H1 (cell line): Measurements from ENCODE around the gene CUX1. TPM values are rescaled to one million over a fixed set of nuclear protein-coding genes. Genes with fewer than 3 reads are reported as not detected.

Source experiments
- CTCF ChIA-PET: fragments of 300-600 bp; sonication (Branson Sonifier 250); formaldehyde crosslinking; loops from one replicate; lab custom pipeline; 2021; ENCODE audit not compliant: partially characterized antibody; lab: Charles Lee
- POLR2A ChIA-PET: fragments of 300-600 bp; sonication (Branson Sonifier 250); formaldehyde crosslinking; loops from one replicate; lab custom pipeline; 2021; ENCODE audit warnings: inconsistent platforms; ENCODE audit not compliant: partially characterized antibody; lab: Charles Lee
- DNase-seq, 2 experiments: peaks; one replicate each; pipeline versions ENCODE4 v3.0.0 to v3.0.0-alpha.2; 2010 to 2022; ENCODE audit warnings: low spot score in 2 of 2, low read depth in 1 of 2, mixed read lengths in 1 of 2
- FAIRE-seq: peaks from 2 replicates; lab custom pipeline; 2011; peaks lifted over from hg19 to GRCh38; lab: Jason Lieb, UNC
- H2AFZ ChIP-seq: 2 replicates; pipeline ENCODE4 v1.8.1; 2012; ENCODE audit warnings: low read length, inconsistent platforms
- H2AK5ac ChIP-seq: 2 replicates; pipeline ENCODE4 v1.6.1; 2013; ENCODE audit warnings: low read depth, low read length
- H2BK120ac ChIP-seq: replicated peaks from 2 replicates; pipeline ENCODE3; 2013; ENCODE audit warnings: low read depth, low read length, inconsistent platforms
- H2BK12ac ChIP-seq: 2 replicates; pipeline ENCODE4 v1.6.1; 2013; ENCODE audit warnings: low read depth, low read length
- H2BK15ac ChIP-seq: 2 replicates; pipeline ENCODE4 v1.6.1; 2013; ENCODE audit warnings: low read length
- H2BK20ac ChIP-seq: 2 replicates; pipeline ENCODE4 v1.6.1; 2013; ENCODE audit warnings: low read length
- H2BK5ac ChIP-seq: 2 replicates; pipeline ENCODE4 v1.6.1; 2013; ENCODE audit warnings: low read depth, low read length
- H3K14ac ChIP-seq: 2 replicates; pipeline ENCODE4 v1.6.1; 2013; ENCODE audit warnings: inconsistent platforms; ENCODE audit not compliant: insufficient read length
- H3K18ac ChIP-seq: 2 replicates; pipeline ENCODE4 v1.6.1; 2013; ENCODE audit warnings: low read length; ENCODE audit errors: extremely low read depth
- H3K23ac ChIP-seq: 2 replicates; pipeline ENCODE4 v1.6.1; 2013; ENCODE audit warnings: inconsistent platforms; ENCODE audit not compliant: insufficient read length
- H3K23me2 ChIP-seq: 2 replicates; pipeline ENCODE4 v1.6.1; 2013; ENCODE audit warnings: low read depth, low read length
- H3K27ac ChIP-seq: 2 replicates; pipeline ENCODE4 v1.6.1; 2011; ENCODE audit warnings: low read depth, low read length, inconsistent platforms
- H3K27me3 ChIP-seq, 4 experiments: replicated peaks in 1 of 4; 1 replicate in 1 of 4; 2 replicates in 3 of 4; pipeline versions ENCODE4 v1.6.1 to v1.8.1; 2011 to 2013; ENCODE audit warnings: low read length in 3 of 4, mild to moderate bottlenecking in 3 of 4, inconsistent platforms in 2 of 4, mixed read lengths in 2 of 4, moderate library complexity in 1 of 4; ENCODE audit not compliant: control insufficient read depth in 3 of 4, insufficient read depth in 3 of 4; ENCODE audit errors: extremely low read depth in 1 of 4
- H3K36me3 ChIP-seq, 4 experiments: 2 replicates each; pipeline versions ENCODE4 v1.6.1 to v1.8.1; 2011 to 2013; ENCODE audit warnings: mild to moderate bottlenecking in 4 of 4, low read length in 3 of 4, moderate library complexity in 2 of 4, control low read depth in 1 of 4, inconsistent platforms in 1 of 4; ENCODE audit not compliant: insufficient read depth in 4 of 4, control insufficient read depth in 2 of 4
- H3K4ac ChIP-seq: replicated peaks from 2 replicates; pipeline ENCODE3; 2013; ENCODE audit warnings: low read length, low read depth, mixed read lengths, inconsistent platforms; ENCODE audit not compliant: insufficient read length
- H3K4me1 ChIP-seq, 4 experiments: replicated peaks in 1 of 4; 1 replicate in 1 of 4; 2 replicates in 3 of 4; pipeline versions ENCODE4 v1.6.1 to v1.8.1; 2011 to 2013; ENCODE audit warnings: low read length in 3 of 4, inconsistent platforms in 2 of 4, mixed read lengths in 1 of 4; ENCODE audit not compliant: insufficient read depth in 4 of 4, control insufficient read depth in 3 of 4
- H3K4me2 ChIP-seq, 2 experiments: 2 replicates each; pipeline versions ENCODE4 v1.6.1 to v1.8.1; 2011 to 2013; ENCODE audit warnings: low read depth in 2 of 2, low read length in 2 of 2, control low read depth in 1 of 2, inconsistent platforms in 1 of 2, mild to moderate bottlenecking in 1 of 2; ENCODE audit not compliant: insufficient read depth in 1 of 2
- H3K4me3 ChIP-seq, 4 experiments: fragments of 200-600, 300-600 bp in 1 of 4; sonication (generic), shearing (Covaris generic), sonication (Bioruptor Twin) in 1 of 4; 2 replicates each; pipeline versions ENCODE4 v1.5.1 to v1.8.1; 2011 to 2016; ENCODE audit warnings: low read length in 4 of 4, low read depth in 3 of 4, control low read depth in 2 of 4, inconsistent platforms in 2 of 4, mild to moderate bottlenecking in 2 of 4, mixed read lengths in 1 of 4, moderate library complexity in 1 of 4; ENCODE audit not compliant: insufficient read depth in 2 of 4; ENCODE audit errors: extremely low read depth in 1 of 4
- H3K56ac ChIP-seq: replicated peaks from 2 replicates; pipeline ENCODE3; 2013; ENCODE audit warnings: low read depth, mild to moderate bottlenecking, mixed read lengths, low read length, inconsistent platforms; ENCODE audit not compliant: insufficient read length
- H3K79me1 ChIP-seq: 2 replicates; pipeline ENCODE4 v1.6.1; 2013; ENCODE audit warnings: low read depth, low read length, control low read depth
- H3K79me2 ChIP-seq, 2 experiments: 2 replicates each; pipeline versions ENCODE4 v1.6.1 to v1.8.1; 2012 to 2013; ENCODE audit warnings: low read length in 2 of 2, mild to moderate bottlenecking in 2 of 2, inconsistent platforms in 1 of 2; ENCODE audit not compliant: insufficient read depth in 2 of 2, control insufficient read depth in 1 of 2
- H3K9ac ChIP-seq, 4 experiments: replicated peaks in 1 of 4; 1 replicate in 1 of 4; 2 replicates in 3 of 4; pipeline versions ENCODE4 v1.6.1 to v1.8.1; 2011 to 2013; ENCODE audit warnings: low read depth in 3 of 4, low read length in 3 of 4, control low read depth in 2 of 4, mild to moderate bottlenecking in 2 of 4, moderate library complexity in 2 of 4, inconsistent platforms in 1 of 4; ENCODE audit errors: extremely low read depth in 1 of 4
- H3K9me3 ChIP-seq, 2 experiments: 2 replicates each; pipeline versions ENCODE4 v1.6.1 to v1.8.1; 2012 to 2013; ENCODE audit warnings: mild to moderate bottlenecking in 2 of 2, moderate library complexity in 2 of 2, control low read depth in 1 of 2, inconsistent platforms in 1 of 2, low read depth in 1 of 2, low read length in 1 of 2, mixed read lengths in 1 of 2; ENCODE audit not compliant: insufficient read depth in 2 of 2
- H4K20me1 ChIP-seq, 2 experiments: replicated peaks in 1 of 2; 2 replicates each; pipeline versions ENCODE3 to v1.8.1; 2011 to 2013; ENCODE audit warnings: inconsistent platforms in 2 of 2, low read length in 2 of 2, mild to moderate bottlenecking in 1 of 2; ENCODE audit not compliant: insufficient read depth in 2 of 2, control insufficient read depth in 1 of 2
- H4K5ac ChIP-seq: 2 replicates; pipeline ENCODE4 v1.6.1; 2013; ENCODE audit warnings: low read length, low read depth, mixed read lengths, inconsistent platforms; ENCODE audit not compliant: insufficient read length
- H4K8ac ChIP-seq: 2 replicates; pipeline ENCODE4 v1.8.0; 2013; ENCODE audit warnings: mild to moderate bottlenecking, moderate library complexity, low read length, inconsistent platforms; ENCODE audit not compliant: insufficient read depth; ENCODE audit errors: extremely low read depth
- H4K91ac ChIP-seq: replicated peaks from 2 replicates; pipeline ENCODE3; 2013; ENCODE audit warnings: low read length, mixed read lengths, inconsistent platforms; ENCODE audit not compliant: insufficient read length
- HDAC2 ChIP-seq, 2 experiments: fragments of 300-600 bp in 1 of 2; sonication (generic) in 1 of 2; IDR thresholded peaks; 2 replicates each; pipeline ENCODE4 v1.6.1; 2011 to 2012; ENCODE audit warnings: low read depth in 2 of 2, low read length in 2 of 2, mild to moderate bottlenecking in 2 of 2, moderate library complexity in 2 of 2, borderline replicate concordance in 1 of 2, inconsistent platforms in 1 of 2
- RAD21 ChIP-seq, 2 experiments: IDR thresholded peaks in 1 of 2; conservative IDR thresholded peaks in 1 of 2; 2 replicates each; pipeline ENCODE4 v1.6.1; 2011; ENCODE audit warnings: low read depth in 2 of 2, low read length in 2 of 2, improper control_type of control experiment in 1 of 2, inconsistent platforms in 1 of 2, mild to moderate bottlenecking in 1 of 2, moderate library complexity in 1 of 2
- SIRT6 ChIP-seq: IDR thresholded peaks from one replicate; pipeline ENCODE4 v1.7.1; 2012; ENCODE audit warnings: low read length, inconsistent platforms
- WGBS, 2 experiments: shearing (Covaris generic) in 1 of 2; methylation state at CpG; one replicate each; pipeline versions ENCODE4 v1.1.6 to v1.1.7; 2013 to 2015; ENCODE audit warnings: low lambda C conversion rate in 2 of 2, mixed read lengths in 2 of 2, inconsistent platforms in 1 of 2, low coverage in 1 of 2, missing lambda C conversion rate in 1 of 2; ENCODE audit not compliant: insufficient replicate concordance in 2 of 2, insufficient coverage in 1 of 2, insufficient read length in 1 of 2; ENCODE audit errors: extremely low coverage in 1 of 2, missing lambda C conversion rate in 1 of 2; 5-methylcytosine and 5-hydroxymethylcytosine counted together
- polyA plus RNA-seq, 7 experiments: library from polyadenylated mRNA; depleted of rRNA in 3 of 7; stranded (reverse) in 5 of 7; unstranded in 2 of 7; fragments of >200 nt in 5 of 7; fragments of 200-250 nt in 2 of 7; gene quantifications; 1 replicate in 5 of 7; 2 replicates in 1 of 7; 4 replicates in 1 of 7; pipeline versions ENCODE4 v1.2.1 to v1.2.3, GENCODE V29; 2011 to 2013; ENCODE audit warnings: missing spikeins in 2 of 7, mixed read lengths in 2 of 7
- total RNA-seq: library from RNA; stranded (reverse); fragmentation: NEBNext Ultra II Directional; extraction: Animal tissue kit (Norgen Biotek cat#: 25700); gene quantifications from 2 replicates; pipeline ENCODE4 v1.2.1, GENCODE V29; 2021

CUX1 gene
- total and polyA plus RNA-seq, 2 of the 8 experiments (the other 6 are each of a cell fraction or from before 2014, with no cell fraction given) = 21.6 to 65.9 TPM

GRCh38 chr7:102044984-102045673 is 227.7 kb downstream of the CUX1 start:
- 90% methylated on average over 25 of the region's 29 CpGs; no CpG with 5 or more reads in 1 of the 2 experiments for whole genome bisulfite sequencing, 2 experiments
- CTCF ChIA-PET = interaction anchor here (0.8 to 1.3 kb wide), 6 partner anchors 14 to 192 kb away, joined by 3 to 8 read pairs (median 4); no protein-coding TSS in a partner anchor
- TF ChIP-seq SIRT6 (no peak), HDAC2 (IDR thresholded peaks at IDR 0.05; ENCODE audit: borderline replicate concordance in 1 of 2, low read depth in 2 of 2, low read length in 2 of 2) (no peak), RAD21 (IDR thresholded peaks at IDR 0.05 in 1 of 2, conservative IDR thresholded peaks at IDR 0.05 in 1 of 2; ENCODE audit: low read depth in 2 of 2, low read length in 2 of 2) (no peak)

More at GRCh38 chr7:102044984-102045673, 227.7 kb downstream of the CUX1 start:
- Histone ChIP-seq H4K5ac (no peak overlapping the region), H2AFZ (no peak overlapping the region), H3K4me2 (no peak overlapping the region), H2BK120ac (no peak overlapping the region), H3K4ac (no peak overlapping the region), H2BK15ac (no peak overlapping the region), H3K79me1 (peaks cover 8% of the 10 kb centered on the region; the same call in 1 of the 2 replicates), H3K27ac (no peak overlapping the region), H2BK12ac (no peak overlapping the region), H3K9me3 (no peaks in the 10 kb centered on the region), H2BK20ac (no peak overlapping the region), H3K56ac (no peak overlapping the region), H4K20me1 (peaks cover 6 to 12% of the 10 kb centered on the region in 2 experiments), H3K9ac (no peak overlapping the region), H3K4me3 (no peak overlapping the region), H3K79me2 (no peaks in the 10 kb centered on the region; a peak in 1 of 4 replicates), H3K14ac (no peak overlapping the region), H3K23ac (no peak overlapping the region), H4K91ac (no peak overlapping the region), H3K18ac (no peak overlapping the region), H2AK5ac (no peak overlapping the region), H3K4me1 (no peaks in the 10 kb centered on the region; a peak in 1 of 7 replicates), H3K27me3 (no peaks in the 10 kb centered on the region), H3K36me3 (no peaks in the 10 kb centered on the region), H2BK5ac (no peak overlapping the region; the same call in 1 of the 2 replicates), H3K23me2 (peaks cover 5% of the 10 kb centered on the region; the same call in 1 of the 2 replicates), H4K8ac (no peak overlapping the region)
- FAIRE-seq = no peak
- POLR2A ChIA-PET = no interaction called here
- no peak for DNase-seq
